ENCODE data around the gene ZDHHC24. TPM values are rescaled to one million over a fixed set of nuclear protein-coding genes. Genes with fewer than 3 reads are reported as not detected.

Gene ZDHHC24
- total RNA-seq, 1 donor from 2014 or later = 16.5 TPM

DNA sequence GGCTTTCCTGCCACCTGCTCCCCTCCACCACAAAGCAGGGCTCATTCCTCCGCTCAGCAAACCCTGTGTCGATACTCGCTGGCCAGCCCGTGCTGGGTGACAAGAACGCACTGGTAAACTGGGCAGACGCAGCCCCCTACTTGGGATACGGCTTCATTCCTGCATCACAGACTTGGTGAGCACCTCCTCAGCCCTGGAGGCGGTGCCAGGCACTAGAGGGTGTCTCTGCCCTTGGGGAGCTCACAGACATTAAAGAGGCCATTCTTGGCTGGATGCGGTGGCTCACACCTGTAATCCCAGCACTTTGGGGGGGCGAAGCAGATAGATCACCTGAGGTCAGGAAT is 6.0 kb downstream of the ZDHHC24 start:
- DNase-seq (ENCODE audit: extremely low spot score in 2 of 2) = no peak
- Histone ChIP-seq H3K9me3 (no peaks in the 10 kb centered on the region), H3K36me3 (peaks cover 0 to 24% of the 10 kb centered on the region in 2 donors), H3K4me1 (peaks cover 26% of the 10 kb centered on the region), H3K27ac (no peak overlapping the region), H3K27me3 (no peaks in the 10 kb centered on the region), H3K4me3 (no peak overlapping the region)
- intact Hi-C loops (cut with DNase I) = loop anchor here (10.0 kb wide), 1 partner anchor 85 kb away; no protein-coding TSS in a partner anchor
- TF ChIP-seq POLR2AphosphoS5 (IDR thresholded peaks at IDR 0.05; ENCODE audit: insufficient read depth in 1 of 2, low read depth in 1 of 2) = no peak
- TF ChIP-seq POLR2A (IDR thresholded peaks at IDR 0.05) = no peak
- TF ChIP-seq, protein P1, sequence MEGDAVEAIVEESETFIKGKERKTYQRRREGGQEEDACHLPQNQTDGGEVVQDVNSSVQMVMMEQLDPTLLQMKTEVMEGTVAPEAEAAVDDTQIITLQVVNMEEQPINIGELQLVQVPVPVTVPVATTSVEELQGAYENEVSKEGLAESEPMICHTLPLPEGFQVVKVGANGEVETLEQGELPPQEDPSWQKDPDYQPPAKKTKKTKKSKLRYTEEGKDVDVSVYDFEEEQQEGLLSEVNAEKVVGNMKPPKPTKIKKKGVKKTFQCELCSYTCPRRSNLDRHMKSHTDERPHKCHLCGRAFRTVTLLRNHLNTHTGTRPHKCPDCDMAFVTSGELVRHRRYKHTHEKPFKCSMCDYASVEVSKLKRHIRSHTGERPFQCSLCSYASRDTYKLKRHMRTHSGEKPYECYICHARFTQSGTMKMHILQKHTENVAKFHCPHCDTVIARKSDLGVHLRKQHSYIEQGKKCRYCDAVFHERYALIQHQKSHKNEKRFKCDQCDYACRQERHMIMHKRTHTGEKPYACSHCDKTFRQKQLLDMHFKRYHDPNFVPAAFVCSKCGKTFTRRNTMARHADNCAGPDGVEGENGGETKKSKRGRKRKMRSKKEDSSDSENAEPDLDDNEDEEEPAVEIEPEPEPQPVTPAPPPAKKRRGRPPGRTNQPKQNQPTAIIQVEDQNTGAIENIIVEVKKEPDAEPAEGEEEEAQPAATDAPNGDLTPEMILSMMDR (IDR thresholded peaks at IDR 0.05) = no peak

DNA sequence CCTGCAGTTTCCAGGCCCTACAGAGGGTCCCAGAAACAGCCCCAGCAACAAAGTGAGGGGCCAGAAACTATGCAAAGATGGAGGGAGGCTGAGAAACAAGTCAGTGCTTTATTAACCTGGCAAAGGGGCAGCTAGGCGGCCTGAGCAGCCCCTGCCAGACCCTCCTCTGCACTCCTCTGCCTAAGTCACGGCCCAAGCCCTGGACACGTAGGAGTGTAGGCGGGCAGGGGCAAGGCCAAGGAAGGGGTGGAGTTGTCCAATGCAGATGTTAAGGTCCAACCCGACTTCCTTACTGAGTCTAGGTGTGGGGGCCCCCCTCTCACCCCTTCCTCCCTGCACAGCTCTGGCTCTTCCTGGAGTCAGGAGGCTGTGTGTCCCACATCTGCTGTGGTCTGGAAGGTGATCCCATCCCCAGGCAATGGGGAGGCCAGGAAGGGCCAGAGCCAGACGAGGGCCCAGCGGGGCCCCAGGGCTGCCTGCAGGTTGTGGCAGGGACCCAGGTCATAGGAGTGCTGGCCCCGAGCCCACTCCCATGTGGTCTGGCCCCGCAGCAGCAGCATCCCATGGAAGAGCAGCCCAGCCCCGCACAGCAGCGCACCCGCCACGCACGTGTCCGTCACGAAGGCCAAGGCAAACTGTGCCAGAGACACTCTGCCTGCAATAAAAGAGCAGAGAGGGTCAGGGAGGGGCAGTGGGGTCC is 6.5 kb downstream of the ZDHHC24 start:
- no peak for DNase-seq (ENCODE audit: extremely low spot score in 2 of 2)
- TF ChIP-seq, protein P1 (IDR thresholded peaks at IDR 0.05) = no peak
- TF ChIP-seq POLR2AphosphoS5 (IDR thresholded peaks at IDR 0.05; ENCODE audit: insufficient read depth in 1 of 2, low read depth in 1 of 2) = no peak
- TF ChIP-seq POLR2A (IDR thresholded peaks at IDR 0.05) = no peak
- no peaks in the 10 kb centered on the region for H3K27me3 ChIP-seq
- no peak overlapping the region for H3K27ac ChIP-seq
- peaks cover 0 to 24% of the 10 kb centered on the region in 2 donors for H3K36me3 ChIP-seq
- peaks cover 21% of the 10 kb centered on the region for H3K4me1 ChIP-seq
- no peaks in the 10 kb centered on the region for H3K9me3 ChIP-seq
- intact Hi-C loops (cut with DNase I) = loop anchor here (10.0 kb wide), 1 partner anchor 85 kb away; no protein-coding TSS in a partner anchor
- no peak overlapping the region for H3K4me3 ChIP-seq

DNA sequence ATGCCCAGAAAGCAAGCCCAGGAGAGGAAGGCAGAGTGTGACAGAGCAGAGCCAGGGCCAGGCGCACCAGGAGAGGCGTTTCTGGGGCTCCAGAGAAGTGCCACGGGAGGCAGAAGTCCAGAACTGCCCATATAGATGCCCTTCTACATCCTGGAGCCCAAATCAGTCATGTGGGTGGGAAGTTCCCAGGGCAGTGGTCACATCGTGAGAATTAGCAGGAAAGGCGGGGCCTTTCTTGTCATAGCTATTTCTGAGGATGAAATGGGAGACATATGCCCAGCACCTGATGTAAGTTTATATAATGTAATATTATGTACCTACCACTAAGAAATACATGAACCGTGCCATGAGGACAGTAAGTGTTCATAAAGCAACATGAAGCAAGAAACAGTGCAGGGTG is 13.1 kb downstream of the ZDHHC24 start:
- Histone ChIP-seq H3K27ac (no peak overlapping the region), H3K9me3 (no peaks in the 10 kb centered on the region), H3K36me3 (peaks cover 0 to 15% of the 10 kb centered on the region in 2 donors), H3K27me3 (no peaks in the 10 kb centered on the region), H3K4me1 (no peaks in the 10 kb centered on the region), H3K4me3 (no peak overlapping the region)
- intact Hi-C loops (cut with DNase I) = loop anchor here (10.0 kb wide), 1 partner anchor 78 kb away; no protein-coding TSS in a partner anchor
- TF ChIP-seq POLR2A (IDR thresholded peaks at IDR 0.05) (no peak), POLR2AphosphoS5 (IDR thresholded peaks at IDR 0.05; ENCODE audit: insufficient read depth in 1 of 2, low read depth in 1 of 2) (no peak)
- TF ChIP-seq, protein P1 (IDR thresholded peaks at IDR 0.05) = no peak
- no peak for DNase-seq (ENCODE audit: extremely low spot score in 2 of 2)

DNA sequence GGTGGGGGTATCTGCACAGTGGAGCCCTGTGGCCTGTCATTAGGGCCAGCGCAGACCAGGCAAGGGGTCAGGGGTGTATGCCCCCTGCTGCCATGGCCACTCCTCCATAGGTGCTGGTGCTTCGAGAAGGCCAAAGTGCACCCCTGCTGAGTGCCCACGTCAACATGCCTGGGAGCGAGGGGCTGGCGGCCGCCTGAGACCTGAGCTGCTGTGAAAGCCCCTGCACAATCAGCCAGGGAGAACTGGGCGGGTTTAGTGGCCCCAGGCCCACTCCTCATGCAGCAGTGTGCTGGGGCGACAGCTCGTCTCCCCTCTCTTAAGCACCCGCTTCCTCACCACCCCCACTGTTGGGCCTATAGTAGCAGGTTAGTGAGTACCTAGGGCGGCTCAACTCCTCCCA is 14.0 kb downstream of the ZDHHC24 start:
- Histone ChIP-seq H3K36me3 (peaks cover 0 to 15% of the 10 kb centered on the region in 2 donors), H3K9me3 (no peaks in the 10 kb centered on the region), H3K4me1 (no peaks in the 10 kb centered on the region), H3K27ac (no peak overlapping the region), H3K27me3 (no peaks in the 10 kb centered on the region), H3K4me3 (no peak overlapping the region)
- TF ChIP-seq POLR2AphosphoS5 (IDR thresholded peaks at IDR 0.05; ENCODE audit: insufficient read depth in 1 of 2, low read depth in 1 of 2) = no peak
- TF ChIP-seq, protein P1 (IDR thresholded peaks at IDR 0.05) = no peak
- TF ChIP-seq POLR2A (IDR thresholded peaks at IDR 0.05) = no peak
- no peak for DNase-seq (ENCODE audit: extremely low spot score in 2 of 2)
- intact Hi-C loops (cut with DNase I) = loop anchor here (10.0 kb wide), 1 partner anchor 77 kb away; no protein-coding TSS in a partner anchor
